ENCODE results near the gene KIF25.

DNA sequence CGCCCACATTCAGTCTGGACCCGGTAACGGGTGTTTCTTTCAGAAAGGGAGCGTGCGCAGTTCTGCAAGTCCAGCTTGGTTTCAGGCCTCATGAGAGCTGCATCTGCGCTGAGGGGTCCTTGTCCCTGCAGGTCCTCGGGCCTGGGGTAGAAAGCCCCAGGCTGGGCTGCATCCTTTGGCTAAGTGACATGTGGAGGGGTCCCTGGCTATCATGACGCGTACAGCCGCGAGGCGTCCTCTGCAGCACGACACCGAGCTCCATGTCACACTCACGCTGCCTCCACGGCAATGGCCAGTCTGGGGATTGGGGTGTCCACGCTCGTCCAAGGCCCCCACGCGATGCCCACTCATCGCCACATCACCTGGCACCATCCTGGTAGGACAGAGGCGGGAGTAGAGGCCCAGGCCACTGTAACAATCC, 1.7 kb upstream of the KIF25 start:
- TF ChIP-seq POLR2A (IDR thresholded peaks at IDR 0.05) = no peak
- TF ChIP-seq, protein P1, sequence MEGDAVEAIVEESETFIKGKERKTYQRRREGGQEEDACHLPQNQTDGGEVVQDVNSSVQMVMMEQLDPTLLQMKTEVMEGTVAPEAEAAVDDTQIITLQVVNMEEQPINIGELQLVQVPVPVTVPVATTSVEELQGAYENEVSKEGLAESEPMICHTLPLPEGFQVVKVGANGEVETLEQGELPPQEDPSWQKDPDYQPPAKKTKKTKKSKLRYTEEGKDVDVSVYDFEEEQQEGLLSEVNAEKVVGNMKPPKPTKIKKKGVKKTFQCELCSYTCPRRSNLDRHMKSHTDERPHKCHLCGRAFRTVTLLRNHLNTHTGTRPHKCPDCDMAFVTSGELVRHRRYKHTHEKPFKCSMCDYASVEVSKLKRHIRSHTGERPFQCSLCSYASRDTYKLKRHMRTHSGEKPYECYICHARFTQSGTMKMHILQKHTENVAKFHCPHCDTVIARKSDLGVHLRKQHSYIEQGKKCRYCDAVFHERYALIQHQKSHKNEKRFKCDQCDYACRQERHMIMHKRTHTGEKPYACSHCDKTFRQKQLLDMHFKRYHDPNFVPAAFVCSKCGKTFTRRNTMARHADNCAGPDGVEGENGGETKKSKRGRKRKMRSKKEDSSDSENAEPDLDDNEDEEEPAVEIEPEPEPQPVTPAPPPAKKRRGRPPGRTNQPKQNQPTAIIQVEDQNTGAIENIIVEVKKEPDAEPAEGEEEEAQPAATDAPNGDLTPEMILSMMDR (IDR thresholded peaks at IDR 0.05) = no peak
- TF ChIP-seq POLR2AphosphoS5 (IDR thresholded peaks at IDR 0.05) = no peak
